GM18868 (cell line): ENCODE data around the gene GLIPR2.
A peak's percentile ranks its signal among the peaks of the same experiment; 100 is the strongest.
"Not testable (repeated sequence)": the region's sequence is repeated elsewhere in the genome, so short reads cannot be mapped to it uniquely, and the experiment has no call there.

Experiments
- ATAC-seq: cut with Tn5 transposase; IDR thresholded peaks from one replicate; pipeline ENCODE4 v1.9.1; 2021; ENCODE audit warnings: mild to moderate bottlenecking, moderate library complexity; ENCODE audit not compliant: unreplicated experiment

GLIPR2 gene

GRCh38 chr9:36161187-36161586 is 24.7 kb downstream of the GLIPR2 start:
- no peak for ATAC-seq

DNA sequence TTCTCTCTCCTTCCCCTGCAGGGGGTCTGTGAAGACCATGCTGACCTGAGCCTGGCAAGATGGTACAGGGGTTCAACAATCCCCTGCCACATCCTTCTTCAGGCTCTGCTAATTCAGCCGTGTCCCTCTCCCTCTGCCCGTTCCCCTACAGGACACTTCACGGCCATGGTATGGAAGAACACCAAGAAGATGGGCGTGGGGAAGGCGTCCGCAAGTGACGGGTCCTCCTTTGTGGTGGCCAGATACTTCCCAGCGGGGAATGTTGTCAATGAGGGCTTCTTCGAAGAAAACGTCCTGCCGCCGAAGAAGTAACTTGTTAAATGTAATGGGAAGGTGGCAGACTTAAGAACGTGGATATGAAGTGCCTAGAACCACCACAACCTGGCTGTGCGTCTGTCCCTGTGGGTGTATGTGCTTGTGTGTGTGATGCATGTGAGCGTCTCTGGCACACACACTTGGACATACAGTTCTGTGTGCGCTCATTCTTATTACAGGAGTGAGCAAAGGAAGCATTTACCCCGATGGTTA is 25.7 kb downstream of the GLIPR2 start:
- no peak for ATAC-seq

DNA sequence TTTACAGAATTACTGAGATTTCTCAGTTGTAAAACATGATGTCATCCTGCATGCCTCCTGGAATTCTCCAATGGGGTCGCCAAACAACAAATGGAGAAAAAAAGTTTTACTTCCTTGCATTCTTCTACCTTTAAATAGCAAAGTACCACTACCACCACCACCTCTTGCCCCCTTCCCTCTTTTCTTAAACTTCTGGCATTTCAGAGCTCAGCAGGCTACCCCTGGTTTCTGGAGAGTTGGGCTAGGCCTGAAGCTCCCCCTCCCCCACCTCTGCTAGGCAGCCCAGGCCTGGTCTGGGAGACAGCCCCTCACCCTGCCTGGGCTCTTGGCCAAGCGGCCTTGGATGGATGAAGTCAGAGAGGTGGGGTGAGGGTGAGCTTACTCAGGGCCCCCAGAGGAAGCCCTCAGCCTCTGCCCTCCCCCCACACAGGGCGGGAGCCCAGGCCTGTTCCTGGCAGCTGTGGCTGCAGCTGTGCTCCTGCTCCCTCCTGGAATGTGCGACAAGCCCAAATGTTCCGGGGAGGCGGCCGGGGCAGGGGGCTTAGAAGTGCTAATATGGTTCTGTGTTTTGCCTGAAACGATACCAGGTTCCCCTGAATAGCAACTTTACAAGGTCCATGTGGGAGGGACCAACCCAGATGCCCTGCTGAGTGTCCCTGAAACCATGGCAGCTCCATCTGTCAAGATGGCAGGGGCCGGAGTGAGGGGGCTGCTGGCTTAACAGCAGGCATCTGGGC is 26.7 kb downstream of the GLIPR2 start:
- ATAC-seq = no peak

DNA sequence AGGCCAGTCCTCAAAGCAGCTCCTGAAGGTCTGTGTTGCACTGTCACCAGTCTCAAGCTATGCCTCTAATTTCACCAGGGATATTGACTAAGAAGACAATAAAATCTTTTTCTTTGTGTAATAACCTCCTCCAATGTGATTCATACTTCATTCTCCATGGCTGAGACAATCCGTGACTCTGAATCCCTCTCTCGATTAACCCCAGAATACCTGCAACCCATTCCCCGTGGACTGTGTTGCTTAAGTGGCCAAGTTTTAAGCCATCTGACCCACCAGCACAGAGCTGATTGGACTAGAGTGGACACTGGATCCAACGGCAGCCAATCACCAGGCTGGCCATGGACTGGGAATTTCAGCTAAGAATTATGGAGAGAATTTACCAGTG is 27.2 kb downstream of the GLIPR2 start:
- ATAC-seq = no peak

- no peak for ATAC-seq
Measured at GRCh38 chr9:36164372-36164771, 27.8 kb downstream of the GLIPR2 start.

DNA sequence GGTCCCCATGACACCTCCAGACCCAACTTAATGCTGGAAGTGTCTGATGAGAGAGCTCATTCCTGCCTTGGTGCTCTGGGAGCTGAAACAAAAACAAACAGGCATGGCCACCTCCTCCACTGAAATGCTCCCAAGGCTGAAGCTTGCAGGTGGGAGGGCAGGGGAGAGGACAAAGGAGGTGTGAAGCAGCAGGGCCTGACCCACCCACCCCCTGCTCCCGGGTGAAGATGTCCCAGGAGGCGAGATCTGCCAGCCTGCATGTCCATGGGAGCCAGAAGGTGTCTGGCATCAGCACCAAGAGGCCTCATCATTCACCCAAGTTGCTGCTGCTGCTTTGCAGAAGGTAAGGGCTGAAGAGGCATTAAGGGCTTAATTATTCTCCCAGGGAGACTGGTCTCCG is 28.5 kb downstream of the GLIPR2 start:
- no peak for ATAC-seq

- ATAC-seq = no peak
Measured at GRCh38 chr9:36165826-36166167, 29.3 kb downstream of the GLIPR2 start.

GRCh38 chr9:36166168-36166927 is 29.8 kb downstream of the GLIPR2 start:
- peak; percentile 87 for ATAC-seq

DNA sequence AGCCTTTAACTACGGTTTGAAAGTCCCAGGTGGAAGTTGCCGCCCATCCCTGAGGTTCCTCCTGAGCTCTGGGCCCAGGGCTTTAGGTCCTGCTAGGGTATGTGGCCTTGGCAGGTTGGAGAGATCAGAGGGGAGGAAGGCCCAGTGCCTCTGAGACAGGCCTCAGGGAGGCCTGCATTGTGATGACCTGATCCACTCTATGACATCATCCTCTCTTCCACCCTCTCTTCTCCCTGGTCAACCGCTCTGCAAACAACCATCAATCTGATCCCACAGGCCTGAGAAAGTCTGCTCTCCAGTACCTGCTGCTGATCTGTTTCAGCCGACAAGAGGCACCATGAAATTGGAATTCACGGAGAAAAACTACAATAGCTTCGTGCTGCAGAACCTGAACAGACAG is 32.6 kb downstream of the GLIPR2 start, which contains the start of gene CCIN:
CCIN (plus strand) TSS at position 223 of the 400 bp plus-strand sequence; CDS start at position 338, 115 bp downstream.
- no peak for ATAC-seq

GRCh38 chr9:36169708-36170107 is 33.2 kb downstream of the GLIPR2 start:
- ATAC-seq = no peak

- ATAC-seq = no peak
Measured at GRCh38 chr9:36170531-36170930, 34.0 kb downstream of the GLIPR2 start.

DNA sequence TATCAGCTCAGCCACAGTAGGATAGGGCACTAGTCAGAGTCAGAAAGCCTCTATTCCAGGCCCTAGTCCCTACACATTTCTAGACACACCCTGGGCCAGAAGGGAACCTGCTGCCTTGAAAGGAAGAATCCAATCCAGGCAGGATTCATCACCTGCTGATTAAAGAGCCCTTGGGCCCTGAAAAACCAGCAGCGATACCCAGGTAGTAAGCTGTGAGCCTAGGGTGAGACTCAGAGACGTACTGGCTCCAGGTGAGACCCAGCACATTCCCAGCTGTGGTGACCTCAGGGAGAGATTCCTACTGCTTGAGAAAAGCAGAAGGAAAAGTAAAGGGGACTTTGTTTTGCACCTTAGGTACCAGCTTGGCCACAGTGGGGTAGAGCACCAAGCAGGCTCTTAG is 37.3 kb downstream of the GLIPR2 start:
- ATAC-seq = no peak

DNA sequence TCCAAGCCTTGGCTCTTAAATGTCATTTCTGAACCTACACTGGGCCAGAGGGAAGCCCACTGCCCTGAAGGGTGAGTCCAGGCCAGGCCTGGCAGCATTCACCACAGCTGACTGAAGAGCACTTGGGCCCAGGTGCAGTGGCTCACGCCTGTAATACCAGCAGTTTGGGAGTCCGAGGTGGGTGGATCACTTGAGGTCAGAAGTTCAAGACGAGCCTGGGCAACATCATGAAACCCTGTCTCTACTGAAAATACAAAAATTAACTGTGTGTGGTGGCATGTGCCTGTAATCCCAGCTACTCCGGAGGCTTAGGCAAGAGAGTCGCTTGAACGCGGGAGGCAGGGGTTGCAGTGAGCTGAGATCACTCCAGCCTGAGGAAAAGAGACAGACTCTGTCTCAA is 37.7 kb downstream of the GLIPR2 start:
- no peak for ATAC-seq

DNA sequence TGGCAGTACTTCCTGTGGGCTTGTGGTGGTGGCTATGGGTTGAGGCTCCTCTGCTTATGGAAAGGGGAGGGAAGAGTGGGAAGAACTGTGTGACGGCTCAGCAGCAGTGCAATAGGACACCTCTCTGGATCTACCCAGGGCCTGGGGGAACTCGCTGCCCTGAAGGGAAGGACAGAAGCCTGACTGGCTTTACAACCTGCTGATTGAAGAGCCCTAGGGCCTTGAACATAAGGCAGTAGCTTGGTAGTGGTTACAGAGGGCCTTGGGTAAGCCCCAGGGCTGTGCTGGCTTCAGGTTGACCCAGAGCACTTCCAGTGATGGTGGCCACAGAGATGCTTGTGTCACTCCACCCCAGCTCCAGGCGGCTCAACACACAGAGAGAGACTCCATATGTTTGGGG is 38.2 kb downstream of the GLIPR2 start:
- no peak for ATAC-seq

GRCh38 chr9:36175209-36175608 is 38.7 kb downstream of the GLIPR2 start:
- not testable (repeated sequence) for ATAC-seq

GRCh38 chr9:36176496-36176895 is 40.0 kb downstream of the GLIPR2 start:
- not testable (repeated sequence) for ATAC-seq

GRCh38 chr9:36177571-36177970 is 41.0 kb downstream of the GLIPR2 start:
- no peak for ATAC-seq

DNA sequence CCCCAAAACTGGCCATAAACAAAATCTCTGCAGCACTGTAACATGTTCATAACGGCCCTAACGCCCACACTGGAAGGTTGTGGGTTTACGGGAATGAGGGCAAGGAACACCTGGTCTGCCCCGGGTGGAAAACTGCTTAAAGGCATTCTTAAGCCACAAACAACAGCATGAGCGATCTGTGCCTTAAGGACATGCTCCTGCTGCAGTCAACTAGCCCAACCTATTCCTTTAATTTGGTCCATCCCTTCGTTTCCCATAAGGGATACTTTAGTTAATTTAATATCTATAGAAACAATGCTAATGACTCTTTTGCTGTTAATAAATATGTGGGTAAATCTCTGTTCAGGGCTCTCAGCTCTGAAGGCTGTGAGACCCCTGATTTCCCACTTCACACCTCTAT is 43.7 kb downstream of the GLIPR2 start:
- ATAC-seq = not testable (repeated sequence)

GRCh38 chr9:36187414-36187813 is 50.9 kb downstream of the GLIPR2 start:
- ATAC-seq = no peak

GRCh38 chr9:36188212-36188611 is 51.7 kb downstream of the GLIPR2 start:
- ATAC-seq = no peak

GRCh38 chr9:36189976-36190375 is 53.4 kb downstream of the GLIPR2 start:
- no peak for ATAC-seq
